Nephron (organoid): ENCODE results near the gene FBXL7.

Experiments
- H3K27ac Mint-ChIP-seq, 3 experiments: 2 replicates each; pipeline ENCODE4 v1.8.0; 2020; ENCODE audit warnings: mixed read lengths in 3 of 3, mild to moderate bottlenecking in 2 of 3, moderate library complexity in 1 of 3
- H3K27me3 Mint-ChIP-seq: 2 replicates; pipeline ENCODE4 v1.8.0; 2021; ENCODE audit warnings: low read depth, mild to moderate bottlenecking, moderate library complexity, mixed read lengths
- H3K36me3 Mint-ChIP-seq: 2 replicates; pipeline ENCODE4 v1.8.0; 2020; ENCODE audit warnings: low read depth, mixed read lengths
- H3K4me1 Mint-ChIP-seq: 2 replicates; pipeline ENCODE4 v1.8.0; 2020; ENCODE audit warnings: mixed read lengths
- H3K4me3 Mint-ChIP-seq, 3 experiments: 2 replicates each; pipeline ENCODE4 v1.8.0; 2020; ENCODE audit warnings: mild to moderate bottlenecking in 3 of 3, mixed read lengths in 3 of 3, moderate library complexity in 2 of 3
- H3K9me3 Mint-ChIP-seq: 2 replicates; pipeline ENCODE4 v1.8.0; 2020; ENCODE audit warnings: mixed read lengths
- TF ChIP-seq, protein P1 (sequence below), 3 experiments: fragments of 200-600 bp; sonication (generic); IDR thresholded peaks; one replicate each; pipeline ENCODE4 v1.5.0; 2021; ENCODE audit warnings: antibody characterized with exemption in 3 of 3; ENCODE audit not compliant: unreplicated experiment in 3 of 3

The FBXL7 gene

DNA sequence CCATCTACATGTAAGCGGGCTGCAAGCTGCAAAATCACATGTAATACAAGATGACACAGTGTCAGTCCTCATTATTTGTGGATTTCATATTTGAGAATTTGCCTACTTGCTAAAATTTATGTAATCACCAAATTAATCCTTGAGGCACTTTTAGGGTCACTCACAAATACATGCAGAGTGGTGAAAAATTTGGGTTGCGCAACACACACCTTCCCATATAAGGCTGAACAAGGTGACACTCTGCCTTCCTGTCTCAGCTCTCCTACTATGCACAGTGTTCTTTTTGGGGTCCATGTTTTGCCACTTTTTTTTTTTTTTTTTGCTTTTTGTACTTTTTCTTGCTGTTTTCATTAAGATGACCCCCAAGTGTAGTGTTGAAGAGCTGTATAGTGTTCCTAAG is 111.0 kb downstream of the FBXL7 start:
- TF ChIP-seq, protein P1, sequence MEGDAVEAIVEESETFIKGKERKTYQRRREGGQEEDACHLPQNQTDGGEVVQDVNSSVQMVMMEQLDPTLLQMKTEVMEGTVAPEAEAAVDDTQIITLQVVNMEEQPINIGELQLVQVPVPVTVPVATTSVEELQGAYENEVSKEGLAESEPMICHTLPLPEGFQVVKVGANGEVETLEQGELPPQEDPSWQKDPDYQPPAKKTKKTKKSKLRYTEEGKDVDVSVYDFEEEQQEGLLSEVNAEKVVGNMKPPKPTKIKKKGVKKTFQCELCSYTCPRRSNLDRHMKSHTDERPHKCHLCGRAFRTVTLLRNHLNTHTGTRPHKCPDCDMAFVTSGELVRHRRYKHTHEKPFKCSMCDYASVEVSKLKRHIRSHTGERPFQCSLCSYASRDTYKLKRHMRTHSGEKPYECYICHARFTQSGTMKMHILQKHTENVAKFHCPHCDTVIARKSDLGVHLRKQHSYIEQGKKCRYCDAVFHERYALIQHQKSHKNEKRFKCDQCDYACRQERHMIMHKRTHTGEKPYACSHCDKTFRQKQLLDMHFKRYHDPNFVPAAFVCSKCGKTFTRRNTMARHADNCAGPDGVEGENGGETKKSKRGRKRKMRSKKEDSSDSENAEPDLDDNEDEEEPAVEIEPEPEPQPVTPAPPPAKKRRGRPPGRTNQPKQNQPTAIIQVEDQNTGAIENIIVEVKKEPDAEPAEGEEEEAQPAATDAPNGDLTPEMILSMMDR (IDR thresholded peaks at IDR 0.05; ENCODE audit: unreplicated experiment in 3 of 3): no peak
- H3K9me3 Mint-ChIP-seq: no peaks in the 10 kb centered on the region
- H3K27ac Mint-ChIP-seq: no peak overlapping the region
- peaks cover 37% of the 10 kb centered on the region for H3K4me1 Mint-ChIP-seq
- no peaks in the 10 kb centered on the region for H3K27me3 Mint-ChIP-seq
- H3K4me3 Mint-ChIP-seq: no peak overlapping the region
- peaks cover 8% of the 10 kb centered on the region for H3K36me3 Mint-ChIP-seq

DNA sequence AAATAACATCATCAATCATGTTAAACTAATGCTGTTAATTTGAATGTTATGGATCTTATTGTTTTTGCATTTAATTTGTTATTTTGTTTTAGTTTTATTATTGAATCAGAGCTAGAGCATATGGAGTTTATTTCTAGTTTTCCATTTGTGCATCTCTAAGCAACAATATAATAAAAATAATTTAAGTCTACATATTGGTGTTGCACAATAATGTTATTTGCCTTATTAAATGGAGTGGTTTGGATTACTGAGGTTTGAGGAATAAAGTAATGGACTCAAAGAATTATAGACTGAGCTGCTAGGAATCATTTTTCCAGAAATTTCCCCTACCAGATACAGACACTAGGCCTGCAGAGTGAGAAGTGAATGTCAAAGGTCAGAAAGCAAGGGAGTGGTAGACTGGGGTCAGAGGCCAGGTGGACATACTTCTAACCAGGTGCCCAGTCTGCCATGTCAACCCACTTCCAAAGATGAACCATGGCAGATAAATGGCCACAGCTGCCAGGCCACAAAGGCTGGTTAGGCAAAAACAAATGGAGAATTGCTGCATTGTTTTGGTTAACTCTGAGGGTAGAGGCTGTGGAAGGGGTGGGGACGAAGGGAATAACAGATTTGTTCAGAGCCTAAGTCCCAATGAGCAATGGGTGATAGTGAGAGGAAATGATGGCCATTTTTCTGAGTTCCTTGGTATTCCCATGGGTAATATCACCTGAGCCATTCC is 113.1 kb downstream of the FBXL7 start:
- Mint-ChIP-seq H3K36me3 (peaks cover 14% of the 10 kb centered on the region), H3K27me3 (no peaks in the 10 kb centered on the region), H3K27ac (no peak overlapping the region), H3K9me3 (no peaks in the 10 kb centered on the region), H3K4me1 (peaks cover 29% of the 10 kb centered on the region), H3K4me3 (no peak overlapping the region)
- TF ChIP-seq, protein P1 (IDR thresholded peaks at IDR 0.05; ENCODE audit: unreplicated experiment in 3 of 3): no peak

DNA sequence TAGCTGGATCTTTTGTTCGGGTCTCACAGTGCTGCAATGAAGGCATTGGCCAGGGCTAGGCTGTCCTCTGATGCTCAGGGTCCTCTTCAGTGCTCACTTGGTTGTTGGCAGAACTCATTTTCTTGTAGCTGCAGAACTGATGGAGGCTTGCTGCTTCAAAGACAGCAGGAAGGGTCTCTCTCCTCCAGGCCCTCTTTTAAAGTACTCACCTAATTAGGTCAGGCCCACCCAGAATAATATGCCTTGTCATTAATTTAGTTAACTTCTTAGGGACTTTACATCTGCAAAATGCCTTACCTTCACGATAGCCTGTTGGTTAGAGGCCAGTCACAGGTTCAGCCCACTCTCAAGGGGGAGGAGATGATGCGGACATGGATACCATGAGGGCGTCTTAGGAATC is 114.7 kb downstream of the FBXL7 start:
- no peaks in the 10 kb centered on the region for H3K9me3 Mint-ChIP-seq
- H3K4me1 Mint-ChIP-seq: peaks cover 29% of the 10 kb centered on the region
- no peaks in the 10 kb centered on the region for H3K27me3 Mint-ChIP-seq
- no peak overlapping the region for H3K4me3 Mint-ChIP-seq
- TF ChIP-seq, protein P1 (IDR thresholded peaks at IDR 0.05; ENCODE audit: unreplicated experiment in 3 of 3): no peak
- peaks cover 14% of the 10 kb centered on the region for H3K36me3 Mint-ChIP-seq
- H3K27ac Mint-ChIP-seq: no peak overlapping the region

DNA sequence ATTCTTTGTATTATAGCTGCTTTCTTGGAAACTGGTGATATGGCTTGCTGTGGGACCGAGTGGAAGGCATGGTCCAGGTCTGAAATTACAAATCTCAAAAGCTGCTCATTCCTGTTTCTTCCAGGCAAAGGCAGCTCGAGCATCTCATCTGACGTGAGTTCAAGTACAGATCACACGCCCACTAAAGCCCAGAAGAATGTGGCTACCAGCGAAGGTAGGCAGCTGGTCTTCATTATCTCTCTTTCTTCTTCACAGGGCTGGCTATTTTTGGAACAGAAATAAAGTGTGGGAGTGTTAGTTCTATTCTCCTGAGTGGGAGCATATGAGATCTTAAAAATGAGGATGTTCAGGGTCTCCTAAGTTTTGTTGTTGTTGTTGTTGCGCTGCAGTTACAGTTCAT is 115.9 kb downstream of the FBXL7 start:
- Mint-ChIP-seq H3K36me3 (peaks cover 15% of the 10 kb centered on the region), H3K4me1 (peaks cover 29% of the 10 kb centered on the region), H3K27ac (peak overlapping the region in 1 of 3 experiments; percentile 12), H3K4me3 (no peak overlapping the region), H3K27me3 (no peaks in the 10 kb centered on the region), H3K9me3 (no peaks in the 10 kb centered on the region)
- TF ChIP-seq, protein P1 (IDR thresholded peaks at IDR 0.05; ENCODE audit: unreplicated experiment in 3 of 3): no peak

DNA sequence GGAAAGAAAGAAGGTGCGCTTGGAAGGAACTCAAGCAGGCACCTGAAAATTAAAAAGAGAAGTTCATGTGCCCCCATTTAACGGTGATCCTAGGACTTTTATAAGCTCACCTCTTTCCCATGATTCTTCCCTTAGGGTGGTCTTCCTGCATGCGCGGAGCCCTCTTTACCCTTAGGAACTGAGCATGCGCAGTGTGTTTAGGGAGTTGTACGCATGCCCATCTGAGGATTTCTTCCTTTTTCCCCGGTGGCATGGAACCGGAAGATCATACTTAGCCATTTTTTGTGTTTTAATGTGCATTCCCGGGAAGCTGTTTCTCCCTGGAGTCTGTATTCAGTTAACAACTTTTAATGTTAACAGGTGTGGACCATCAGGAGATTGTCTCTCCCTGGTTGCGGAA is 119.0 kb downstream of the FBXL7 start:
- H3K9me3 Mint-ChIP-seq: no peaks in the 10 kb centered on the region
- peaks cover 17% of the 10 kb centered on the region for H3K36me3 Mint-ChIP-seq
- H3K4me1 Mint-ChIP-seq: peaks cover 27% of the 10 kb centered on the region
- no peak overlapping the region for H3K4me3 Mint-ChIP-seq
- no peak overlapping the region for H3K27ac Mint-ChIP-seq
- H3K27me3 Mint-ChIP-seq: no peaks in the 10 kb centered on the region
- TF ChIP-seq, protein P1 (IDR thresholded peaks at IDR 0.05; ENCODE audit: unreplicated experiment in 3 of 3): no peak

DNA sequence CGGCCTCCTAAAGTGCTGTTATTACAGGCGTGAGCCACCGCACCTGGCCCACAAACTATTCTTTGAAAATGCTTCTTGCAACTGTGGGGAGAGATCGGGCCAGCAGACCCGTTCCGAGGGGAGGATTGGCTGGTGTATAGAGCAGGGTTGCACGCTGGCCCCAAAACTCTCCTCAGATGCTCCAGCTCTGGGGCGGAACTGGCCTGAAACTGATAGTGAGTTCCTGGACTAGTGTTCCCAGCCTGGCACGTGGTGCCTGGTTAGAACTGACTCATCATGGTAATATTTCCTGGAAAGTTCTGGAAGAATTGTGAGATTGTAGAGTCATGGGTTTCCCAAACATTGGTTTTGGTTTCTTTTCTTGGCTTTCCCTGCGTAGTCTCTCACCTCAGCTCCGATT is 120.5 kb downstream of the FBXL7 start:
- no peak overlapping the region for H3K4me3 Mint-ChIP-seq
- peaks cover 23% of the 10 kb centered on the region for H3K4me1 Mint-ChIP-seq
- peaks cover 17% of the 10 kb centered on the region for H3K36me3 Mint-ChIP-seq
- H3K27ac Mint-ChIP-seq: no peak overlapping the region
- H3K27me3 Mint-ChIP-seq: no peaks in the 10 kb centered on the region
- TF ChIP-seq, protein P1 (IDR thresholded peaks at IDR 0.05; ENCODE audit: unreplicated experiment in 3 of 3): no peak
- H3K9me3 Mint-ChIP-seq: no peaks in the 10 kb centered on the region
